HUES48 (cell line): ENCODE data around the gene ADAMTS5.

Source experiments
- H3K27ac ChIP-seq: one replicate; pipeline ENCODE4 v1.7.0; 2013; ENCODE audit warnings: low read depth, low read length, inconsistent platforms
- H3K27me3 ChIP-seq: 2 replicates; pipeline ENCODE4 v1.6.1; 2013; ENCODE audit warnings: mild to moderate bottlenecking, low read length; ENCODE audit not compliant: control insufficient read depth, insufficient read depth
- H3K36me3 ChIP-seq: 2 replicates; pipeline ENCODE4 v1.6.1; 2013; ENCODE audit warnings: low read length; ENCODE audit not compliant: control insufficient read depth, insufficient read depth
- H3K4me1 ChIP-seq: 2 replicates; pipeline ENCODE4 v1.6.1; 2013; ENCODE audit warnings: mild to moderate bottlenecking, low read length; ENCODE audit not compliant: control insufficient read depth, insufficient read depth
- H3K4me3 ChIP-seq: 2 replicates; pipeline ENCODE4 v1.5.1; 2013; ENCODE audit warnings: mild to moderate bottlenecking, low read depth, low read length
- H3K9ac ChIP-seq: 2 replicates; pipeline ENCODE4 v1.6.1; 2013; ENCODE audit warnings: mild to moderate bottlenecking, low read depth, low read length, moderate library complexity
- H3K9me3 ChIP-seq: 2 replicates; pipeline ENCODE4 v1.6.1; 2013; ENCODE audit warnings: low read length; ENCODE audit not compliant: control insufficient read depth, insufficient read depth

ADAMTS5 gene

GRCh38 chr21:26925122-26925521 lies 41.8 kb downstream of the ADAMTS5 start:
- H3K4me3 ChIP-seq = no peak overlapping the region
- no peaks in the 10 kb centered on the region for H3K27me3 ChIP-seq
- H3K36me3 ChIP-seq = no peaks in the 10 kb centered on the region
- H3K9ac ChIP-seq = no peak overlapping the region
- peak overlapping the region; percentile 36 for H3K27ac ChIP-seq
- H3K4me1 ChIP-seq = peaks cover 10% of the 10 kb centered on the region
- H3K9me3 ChIP-seq = no peaks in the 10 kb centered on the region

- no peak overlapping the region for H3K4me3 ChIP-seq
- peaks cover 10% of the 10 kb centered on the region for H3K4me1 ChIP-seq
- H3K9ac ChIP-seq = no peak overlapping the region
- no peaks in the 10 kb centered on the region for H3K36me3 ChIP-seq
- no peaks in the 10 kb centered on the region for H3K9me3 ChIP-seq
- no peak overlapping the region for H3K27ac ChIP-seq
- H3K27me3 ChIP-seq = no peaks in the 10 kb centered on the region
Observed at GRCh38 chr21:26923986-26924385, 42.9 kb downstream of the ADAMTS5 start.

- no peak overlapping the region for H3K9ac ChIP-seq
- no peaks in the 10 kb centered on the region for H3K9me3 ChIP-seq
- H3K36me3 ChIP-seq = no peaks in the 10 kb centered on the region
- no peak overlapping the region for H3K27ac ChIP-seq
- no peak overlapping the region for H3K4me3 ChIP-seq
- peaks cover 27% of the 10 kb centered on the region for H3K4me1 ChIP-seq
- no peaks in the 10 kb centered on the region for H3K27me3 ChIP-seq
Observed at GRCh38 chr21:26920055-26920454, 46.8 kb downstream of the ADAMTS5 start.

GRCh38 chr21:26918323-26919079 lies 48.4 kb downstream of the ADAMTS5 start:
- Histone ChIP-seq H3K9me3 (peaks cover 10% of the 10 kb centered on the region), H3K27me3 (no peaks in the 10 kb centered on the region), H3K9ac (no peak overlapping the region), H3K4me1 (peaks cover 27% of the 10 kb centered on the region), H3K27ac (no peak overlapping the region), H3K36me3 (no peaks in the 10 kb centered on the region), H3K4me3 (no peak overlapping the region; the same call in 1 of the 2 replicates)

- Histone ChIP-seq H3K9ac (no peak overlapping the region), H3K27ac (no peak overlapping the region), H3K27me3 (no peaks in the 10 kb centered on the region), H3K4me3 (0 out of 2 replicates have a peak overlapping the region, but pooled peaks have one; percentile 22), H3K36me3 (no peaks in the 10 kb centered on the region), H3K9me3 (peaks cover 15% of the 10 kb centered on the region), H3K4me1 (peaks cover 27% of the 10 kb centered on the region)
Observed at GRCh38 chr21:26916799-26917198, 50.1 kb downstream of the ADAMTS5 start.

GRCh38 chr21:26914557-26914956 lies 52.3 kb downstream of the ADAMTS5 start:
- H3K27ac ChIP-seq = no peak overlapping the region
- no peaks in the 10 kb centered on the region for H3K36me3 ChIP-seq
- no peak overlapping the region for H3K9ac ChIP-seq
- H3K4me3 ChIP-seq = no peak overlapping the region
- peaks cover 48% of the 10 kb centered on the region for H3K4me1 ChIP-seq
- no peaks in the 10 kb centered on the region for H3K27me3 ChIP-seq
- H3K9me3 ChIP-seq = peaks cover 15% of the 10 kb centered on the region

GRCh38 chr21:26912466-26912865 lies 54.4 kb downstream of the ADAMTS5 start:
- H3K4me1 ChIP-seq = peaks cover 44% of the 10 kb centered on the region
- no peak overlapping the region for H3K4me3 ChIP-seq

GRCh38 chr21:26909972-26910371 lies 56.9 kb downstream of the ADAMTS5 start:
- H3K36me3 ChIP-seq = no peaks in the 10 kb centered on the region
- H3K9ac ChIP-seq = no peak overlapping the region
- H3K27me3 ChIP-seq = no peaks in the 10 kb centered on the region
- H3K4me3 ChIP-seq = peak overlapping the region; percentile 34; the same call in 1 of the 2 replicates
- peak overlapping the region; percentile 87 for H3K27ac ChIP-seq
- peaks cover 29% of the 10 kb centered on the region for H3K4me1 ChIP-seq
- H3K9me3 ChIP-seq = peaks cover 15% of the 10 kb centered on the region

More at GRCh38 chr21:26912466-26912865, 54.4 kb downstream of the ADAMTS5 start:
- H3K27ac ChIP-seq = no peak overlapping the region
- H3K36me3 ChIP-seq = no peaks in the 10 kb centered on the region
- no peak overlapping the region for H3K9ac ChIP-seq
- no peaks in the 10 kb centered on the region for H3K27me3 ChIP-seq
- peaks cover 15% of the 10 kb centered on the region for H3K9me3 ChIP-seq

- Histone ChIP-seq H3K27ac (no peak overlapping the region), H3K27me3 (no peaks in the 10 kb centered on the region), H3K4me3 (no peak overlapping the region), H3K9ac (no peak overlapping the region), H3K4me1 (peaks cover 5% of the 10 kb centered on the region; the same call in 1 of the 2 replicates), H3K9me3 (no peaks in the 10 kb centered on the region), H3K36me3 (no peaks in the 10 kb centered on the region)
Observed at GRCh38 chr21:26900980-26901379, 65.9 kb downstream of the ADAMTS5 start.

GRCh38 chr21:26892151-26892550 lies 74.7 kb downstream of the ADAMTS5 start:
- no peaks in the 10 kb centered on the region for H3K27me3 ChIP-seq
- H3K4me3 ChIP-seq = no peak overlapping the region
- no peak overlapping the region for H3K9ac ChIP-seq
- H3K9me3 ChIP-seq = no peaks in the 10 kb centered on the region
- H3K4me1 ChIP-seq = no peaks in the 10 kb centered on the region
- H3K36me3 ChIP-seq = no peaks in the 10 kb centered on the region
- H3K27ac ChIP-seq = no peak overlapping the region

- Histone ChIP-seq H3K36me3 (no peaks in the 10 kb centered on the region), H3K27ac (no peak overlapping the region), H3K9ac (no peak overlapping the region), H3K9me3 (no peaks in the 10 kb centered on the region), H3K4me3 (no peak overlapping the region), H3K27me3 (no peaks in the 10 kb centered on the region), H3K4me1 (no peaks in the 10 kb centered on the region)
Observed at GRCh38 chr21:26888931-26889330, 78.0 kb downstream of the ADAMTS5 start.
